HL-60 (cell line): ENCODE measurements around the gene BAZ1B.

ENCODE experiments used
- CTCF ChIP-seq: IDR thresholded peaks from one replicate; pipeline ENCODE4 v1.5.1; 2011; ENCODE audit warnings: low read length, control low read depth, inconsistent platforms; ENCODE audit not compliant: insufficient read depth
- POLR2AphosphoS5 ChIP-seq: IDR thresholded peaks from 2 replicates; pipeline ENCODE4 v1.6.1; 2012; ENCODE audit warnings: low read depth

DNA sequence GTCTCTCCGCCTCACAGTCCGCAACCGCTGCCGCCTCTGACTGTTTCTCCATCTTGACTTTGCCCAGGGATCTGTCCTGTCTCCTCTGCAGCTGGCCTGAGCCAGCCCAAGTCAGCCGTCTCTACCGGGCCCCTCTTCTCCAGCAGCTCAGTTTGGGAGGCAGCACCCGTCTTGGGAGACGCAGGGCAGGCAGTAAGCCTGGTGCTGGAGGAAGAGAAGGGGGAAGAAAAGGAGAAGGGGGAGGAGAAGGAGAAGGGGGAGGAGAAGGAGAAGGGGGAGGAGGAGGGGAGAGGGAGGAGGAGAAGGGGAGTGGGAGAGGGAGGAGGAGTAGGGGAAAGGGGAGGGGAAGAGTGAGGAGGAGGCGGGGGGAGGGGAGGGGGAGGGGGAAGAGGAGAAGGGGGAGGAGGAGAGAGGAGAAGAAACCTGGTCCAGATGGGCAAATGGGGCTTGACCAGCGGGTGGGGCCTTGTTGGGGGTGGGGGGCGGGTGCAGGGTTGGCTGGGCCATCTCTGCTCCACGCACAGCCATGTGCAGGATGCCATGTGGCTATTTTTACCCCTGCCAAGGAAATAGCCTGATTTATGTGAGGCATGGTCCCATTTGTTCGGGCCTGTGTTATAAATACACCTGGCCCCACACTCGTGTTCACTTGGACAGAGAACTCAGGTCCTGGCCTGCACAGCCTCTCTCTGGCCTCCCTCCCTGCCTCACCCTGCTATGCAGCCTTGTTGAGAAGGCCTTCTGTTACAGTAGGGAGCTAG is 124.4 kb downstream of the BAZ1B start:
- TF ChIP-seq CTCF, result no peak
- no peak for TF ChIP-seq POLR2AphosphoS5
